Measurements from ENCODE around the gene SNAP29. TPM values are rescaled to one million over a fixed set of nuclear protein-coding genes. Genes with fewer than 3 reads are reported as not detected.

Gene SNAP29
- 8.8 and 9.8 TPM in 2 replicates for total RNA-seq

GRCh38 chr22:20858615-20859416, at the start of gene SNAP29, which contains the start of gene PI4KA:
SNAP29 (plus strand) TSS chr22:20859007; CDS start chr22:20859111, 104 bp downstream.
PI4KA (minus strand) TSS chr22:20858811; CDS start chr22:20858725, 86 bp downstream.

GRCh38 chr22:20916916-20917810, 58.4 kb downstream of the SNAP29 start, which contains the start of gene CRKL:
CRKL (plus strand) TSS chr22:20917407; CDS start chr22:20917935, 528 bp downstream.

Other genes starting within 250 kb of the SNAP29 start
- gene SERPIND1, start 84.9 kb upstream of the SNAP29 start, total RNA-seq, result under 0.01 TPM in 2 replicates
- gene PI4KA, start 196 bp upstream of the SNAP29 start, total RNA-seq, result 46.3 and 62.6 TPM in 2 replicates
- 30.9 and 40.9 TPM in 2 replicates for gene CRKL, start 58.4 kb downstream of the SNAP29 start, total RNA-seq
- 0.20 and 0.73 TPM in 2 replicates for gene AIFM3, start 108.2 kb downstream of the SNAP29 start, total RNA-seq
- 47.9 and 48.1 TPM in 2 replicates for gene LZTR1, start 123.3 kb downstream of the SNAP29 start, total RNA-seq
- gene THAP7, start 143.1 kb downstream of the SNAP29 start, total RNA-seq, result 19.1 and 20.7 TPM in 2 replicates
- under 0.01 and 0.20 TPM in 2 replicates for gene P2RX6, start 156.2 kb downstream of the SNAP29 start, total RNA-seq
- not detected in 2 replicates for gene SLC7A4, start 173.6 kb downstream of the SNAP29 start, total RNA-seq
- not detected in 2 replicates for gene LRRC74B, start 186.9 kb downstream of the SNAP29 start, total RNA-seq